ENCODE results near the gene TPRG1.

The TPRG1 gene

GRCh38 chr3:189166321-189166720 is 5.5 kb upstream of the TPRG1 start:
- DNase-seq, result no peak

- DNase-seq, result no peak
Measured at GRCh38 chr3:189167027-189167766, 4.6 kb upstream of the TPRG1 start.

- no peak for DNase-seq
Measured at GRCh38 chr3:189168711-189169110, 3.1 kb upstream of the TPRG1 start.

GRCh38 chr3:189169728-189170127 is 2.0 kb upstream of the TPRG1 start:
- no peak for DNase-seq

- DNase-seq, result no peak
Measured at GRCh38 chr3:189170559-189170958, 1.2 kb upstream of the TPRG1 start.

GRCh38 chr3:189172668-189173419 is 1.1 kb downstream of the TPRG1 start:
- no peak for DNase-seq

GRCh38 chr3:189184566-189184965 is 12.8 kb downstream of the TPRG1 start:
- DNase-seq, result no peak

GRCh38 chr3:189186101-189186500 is 14.3 kb downstream of the TPRG1 start:
- no peak for DNase-seq

GRCh38 chr3:189188466-189188865 is 16.7 kb downstream of the TPRG1 start:
- no peak for DNase-seq

GRCh38 chr3:189192725-189193124 is 21.0 kb downstream of the TPRG1 start:
- DNase-seq, result no peak

GRCh38 chr3:189195302-189195701 is 23.5 kb downstream of the TPRG1 start:
- no peak for DNase-seq

- DNase-seq, result no peak
Measured at GRCh38 chr3:189202106-189202505, 30.3 kb downstream of the TPRG1 start.

- DNase-seq, result no peak
Measured at GRCh38 chr3:189202583-189202982, 30.8 kb downstream of the TPRG1 start.

- DNase-seq, result no peak
Measured at GRCh38 chr3:189204167-189204866, 32.5 kb downstream of the TPRG1 start.

- no peak for DNase-seq
Measured at GRCh38 chr3:189204937-189205336, 33.2 kb downstream of the TPRG1 start.

- DNase-seq, result no peak
Measured at GRCh38 chr3:189210251-189210770, 38.5 kb downstream of the TPRG1 start.

- no peak for DNase-seq
Measured at GRCh38 chr3:189212681-189213080, 40.9 kb downstream of the TPRG1 start.

- no peak for DNase-seq
Measured at GRCh38 chr3:189214651-189215050, 42.9 kb downstream of the TPRG1 start.

- DNase-seq, result no peak
Measured at GRCh38 chr3:189222927-189223636, 51.3 kb downstream of the TPRG1 start.

GRCh38 chr3:189225431-189225830 is 53.7 kb downstream of the TPRG1 start:
- DNase-seq, result no peak

GRCh38 chr3:189227249-189227648 is 55.5 kb downstream of the TPRG1 start:
- DNase-seq, result no peak

GRCh38 chr3:189229196-189229828 is 57.5 kb downstream of the TPRG1 start:
- no peak for DNase-seq

Data from CD4-positive, alpha-beta T cell treated with Interleukin-1 beta for 1 hour (primary cell).